Gastroesophageal sphincter (tissue), 4 donors: Measurements from ENCODE around the gene AQR. TPM values are rescaled to one million over a fixed set of nuclear protein-coding genes. Genes with fewer than 3 reads are reported as not detected.

ENCODE experiments used
- ATAC-seq: fragments of 150-250 bp; one replicate; pipeline ENCODE4 v1.9.1; 2016; ENCODE audit warnings: mild to moderate bottlenecking, moderate library complexity
- H3K27ac ChIP-seq, 4 donors: fragments of 200-600 bp; sonication (generic) in 3 of 4; 1 replicate in 3 of 4; 2 replicates in 1 of 4; pipeline ENCODE4 v1.5.1; 2016 to 2019
- H3K27me3 ChIP-seq: fragments of 200-600 bp; sonication (generic); one replicate; pipeline ENCODE4 v1.5.1; 2019
- H3K36me3 ChIP-seq, 2 donors: fragments of 200-600 bp; sonication (generic); one replicate each; pipeline ENCODE4 v1.5.1; 2019; ENCODE audit warnings: control low read depth in 1 of 2
- H3K4me1 ChIP-seq, 3 donors: fragments of 200-600 bp; sonication (generic); 1 replicate in 2 of 3; 2 replicates in 1 of 3; pipeline ENCODE4 v1.5.1; 2016 to 2019; ENCODE audit warnings: control low read depth in 2 of 3
- H3K4me3 ChIP-seq, 2 donors: fragments of 200-600 bp; sonication (generic); one replicate each; pipeline ENCODE4 v1.5.1; 2019; ENCODE audit warnings: mild to moderate bottlenecking in 1 of 2, moderate library complexity in 1 of 2
- H3K9me3 ChIP-seq, 3 donors: fragments of 200-600 bp; sonication (generic); one replicate each; pipeline ENCODE4 v1.5.1; 2017 to 2019; ENCODE audit warnings: control low read depth in 2 of 3
- CTCF ChIP-seq, 4 experiments: fragments of 200-600 bp in 2 of 4; fragments of 450-650 bp in 2 of 4; sonication (generic) in 1 of 4; IDR thresholded peaks; one replicate each; pipeline ENCODE4 v1.5.1; 2017 to 2019; ENCODE audit warnings: antibody characterized with exemption in 4 of 4, mild to moderate bottlenecking in 2 of 4, moderate library complexity in 2 of 4
- EP300 ChIP-seq: sonication (generic); formaldehyde crosslinking; IDR thresholded peaks from one replicate; pipeline ENCODE4 v1.6.1; 2017; ENCODE audit warnings: antibody characterized with exemption, mild to moderate bottlenecking
- POLR2A ChIP-seq, 2 donors: fragments of 450-650 bp; IDR thresholded peaks; one replicate each; pipeline ENCODE4 v1.6.1; 2017; ENCODE audit warnings: antibody characterized with exemption in 2 of 2, mild to moderate bottlenecking in 2 of 2, moderate library complexity in 1 of 2
- POLR2AphosphoS5 ChIP-seq: sonication (generic); formaldehyde crosslinking; IDR thresholded peaks from one replicate; pipeline ENCODE4 v1.6.1; 2017; ENCODE audit warnings: antibody characterized with exemption
- whole genome bisulfite sequencing, 2 donors: methylation state at CpG; one replicate each; pipeline ENCODE4 v1.1.5; 2018; ENCODE audit warnings: low coverage in 1 of 2; 5-methylcytosine and 5-hydroxymethylcytosine counted together
- total RNA-seq, 4 donors: library from RNA; depleted of rRNA; stranded (reverse); fragments of >200 nt; gene quantifications; one replicate each; pipeline ENCODE4 v1.1.0, GENCODE V29; 2016

The AQR gene
- total RNA-seq, 4 donors from 2014 or later: 16.4 to 26.9 (median 24.7) TPM

GRCh38 chr15:34993412-34993811 lies 23.9 kb upstream of the AQR start:
- H3K27me3 ChIP-seq: no peaks in the 10 kb centered on the region
- ATAC-seq: no peak
- TF ChIP-seq CTCF (IDR thresholded peaks at IDR 0.05): no peak
- TF ChIP-seq POLR2A (IDR thresholded peaks at IDR 0.05): no peak
- no peak for TF ChIP-seq POLR2AphosphoS5
- TF ChIP-seq EP300: no peak
- H3K9me3 ChIP-seq: no peaks in the 10 kb centered on the region
- H3K36me3 ChIP-seq: no peaks in the 10 kb centered on the region
- 82 to 92% methylated on average over 6 of the region's 6 CpGs for WGBS, 2 donors
- H3K4me3 ChIP-seq: no peak overlapping the region
- H3K4me1 ChIP-seq: peaks cover 0 to 7% (median 0%) of the 10 kb centered on the region in 3 donors
- H3K27ac ChIP-seq: no peak overlapping the region

GRCh38 chr15:34988027-34988902 lies 18.7 kb upstream of the AQR start, which contains the start of gene ZNF770:
Gene ZNF770 (minus strand): TSS chr15:34988287. CDS start chr15:34983434, 4,853 bp downstream.
- peak; percentile 95 for ATAC-seq
- H3K36me3 ChIP-seq: peaks cover 0 to 12% of the 10 kb centered on the region in 2 donors
- peak within 1 kb of the TSS; percentile 81 to 98 (median 94) for H3K27ac ChIP-seq
- whole genome bisulfite sequencing, 2 donors: 0 to 1% methylated on average over 10 to 32 of the region's 60 CpGs
- TF ChIP-seq EP300: no peak
- peak; percentile 75 to 76 for TF ChIP-seq POLR2A (IDR thresholded peaks at IDR 0.05)
- peak; percentile 65 for TF ChIP-seq POLR2AphosphoS5
- H3K4me3 ChIP-seq: peak within 1 kb of the TSS; percentile 84 to 90
- H3K27me3 ChIP-seq: no peaks in the 10 kb centered on the region
- no peaks in the 10 kb centered on the region for H3K9me3 ChIP-seq
- H3K4me1 ChIP-seq: peaks cover 13 to 45% (median 21%) of the 10 kb centered on the region in 3 donors

GRCh38 chr15:34987609-34988026 lies 18.1 kb upstream of the AQR start:
- Histone ChIP-seq H3K27ac (peak overlapping the region; percentile 81 to 98 (median 94)), H3K4me3 (peak overlapping the region; percentile 84 to 90), H3K36me3 (peaks cover 0 to 18% of the 10 kb centered on the region in 2 donors), H3K4me1 (peaks cover 13 to 45% (median 21%) of the 10 kb centered on the region in 3 donors), H3K9me3 (no peaks in the 10 kb centered on the region), H3K27me3 (no peaks in the 10 kb centered on the region)
- no peak for TF ChIP-seq CTCF (IDR thresholded peaks at IDR 0.05)
- no peak for ATAC-seq
- WGBS, 2 donors: 2% methylated on average over 7 to 16 of the region's 16 CpGs

GRCh38 chr15:34986771-34987480 lies 17.4 kb upstream of the AQR start:
- WGBS, 2 donors: 23 to 25% methylated on average over 7 of the region's 9 CpGs
- H3K27me3 ChIP-seq: no peaks in the 10 kb centered on the region
- TF ChIP-seq CTCF (IDR thresholded peaks at IDR 0.05) (no peak), EP300 (no peak)
- H3K36me3 ChIP-seq: peaks cover 0 to 25% of the 10 kb centered on the region in 2 donors
- peak overlapping the region; percentile 84 to 90 for H3K4me3 ChIP-seq
- ATAC-seq: no peak
- peak overlapping the region in 3 of 4 donors; percentile 81 to 98 (median 93) for H3K27ac ChIP-seq
- no peaks in the 10 kb centered on the region for H3K9me3 ChIP-seq
- peaks cover 13 to 45% (median 21%) of the 10 kb centered on the region in 3 donors for H3K4me1 ChIP-seq

GRCh38 chr15:34986326-34986725 lies 16.8 kb upstream of the AQR start:
- ATAC-seq: no peak
- no peaks in the 10 kb centered on the region for H3K27me3 ChIP-seq
- WGBS, 2 donors: 57 to 86% methylated on average over 1 of the region's 1 CpG
- H3K36me3 ChIP-seq: peaks cover 0 to 31% of the 10 kb centered on the region in 2 donors
- peaks cover 13 to 45% (median 21%) of the 10 kb centered on the region in 3 donors for H3K4me1 ChIP-seq
- H3K9me3 ChIP-seq: no peaks in the 10 kb centered on the region
- TF ChIP-seq POLR2AphosphoS5 (no peak), EP300 (no peak), CTCF (IDR thresholded peaks at IDR 0.05) (no peak), POLR2A (IDR thresholded peaks at IDR 0.05) (no peak)
- peak overlapping the region in 1 of 4 donors; percentile 93 for H3K27ac ChIP-seq
- H3K4me3 ChIP-seq: peak overlapping the region in 1 of 2 donors; percentile 90
